Suprapubic skin (tissue), 3 donors: Measurements from ENCODE around the gene SNX22.

ENCODE experiments used
- CTCF ChIP-seq, 2 donors: fragments of 200-600 bp in 1 of 2; fragments of 450-650 bp in 1 of 2; sonication (generic) in 1 of 2; IDR thresholded peaks; one replicate each; pipeline ENCODE4 v1.5.1; 2016 to 2019; ENCODE audit warnings: antibody characterized with exemption in 2 of 2, mild to moderate bottlenecking in 1 of 2, moderate library complexity in 1 of 2
- POLR2AphosphoS5 ChIP-seq, 3 donors: sonication (generic); formaldehyde crosslinking; IDR thresholded peaks; one replicate each; pipeline ENCODE4 v1.6.1; 2017; ENCODE audit warnings: antibody characterized with exemption in 3 of 3

GRCh38 chr15:64146885-64147681 is 4.4 kb upstream of the SNX22 start:
- TF ChIP-seq POLR2AphosphoS5 (IDR thresholded peaks at IDR 0.05): no peak
- no peak for TF ChIP-seq CTCF (IDR thresholded peaks at IDR 0.05)
